GM23338 (cell line): ENCODE measurements around the gene ZGPAT.

Source experiments
- JUNB ChIP-seq: IDR thresholded peaks from one replicate; pipeline ENCODE4 v1.6.1; 2016; ENCODE audit warnings: antibody characterized with exemption; ENCODE audit not compliant: unreplicated experiment
- NANOG ChIP-seq: IDR thresholded peaks from 2 replicates; pipeline ENCODE4 v1.6.1; 2016; ENCODE audit warnings: antibody characterized with exemption, borderline replicate concordance

- TF ChIP-seq NANOG (no peak), JUNB (no peak)
These were observed 51.6 kb downstream of the ZGPAT start for GRCh38 chr20:63759377-63759901.
